Measurements from ENCODE around the gene CTCF.

- TF ChIP-seq ZNF384 (IDR thresholded peaks at IDR 0.05): no peak
- no peak for TF ChIP-seq FOXM1 (IDR thresholded peaks at IDR 0.05; ENCODE audit: borderline replicate concordance)
- TF ChIP-seq FOXA1 (IDR thresholded peaks at IDR 0.05): no peak
- no peak for TF ChIP-seq ARNT (IDR thresholded peaks at IDR 0.05)
- TF ChIP-seq CTBP1 (IDR thresholded peaks at IDR 0.05; ENCODE audit: borderline replicate concordance): no peak
- TF ChIP-seq ELF4 (IDR thresholded peaks at IDR 0.05): no peak
- TF ChIP-seq SUZ12 (IDR thresholded peaks at IDR 0.05): no peak
- TF ChIP-seq FOXK2 (IDR thresholded peaks at IDR 0.05): no peak
Observed at GRCh38 chr16:67539691-67540635, 22.4 kb upstream of the CTCF start.
